HuH-7 (cell line): ENCODE results near the gene NPTN.
"Not testable (repeated sequence)": the region's sequence is repeated elsewhere in the genome, so short reads cannot be mapped to it uniquely, and the experiment has no call there.

Experiments used
- DNase-seq: peaks from one replicate; pipeline ENCODE4 v3.0.0; 2011; ENCODE audit warnings: low spot score

Gene NPTN

GRCh38 chr15:73633111-73633990, at the start of gene NPTN:
NPTN (minus strand) TSS chr15:73633389; CDS start chr15:73633215, 174 bp downstream.
- peak; percentile 91 for DNase-seq

DNA sequence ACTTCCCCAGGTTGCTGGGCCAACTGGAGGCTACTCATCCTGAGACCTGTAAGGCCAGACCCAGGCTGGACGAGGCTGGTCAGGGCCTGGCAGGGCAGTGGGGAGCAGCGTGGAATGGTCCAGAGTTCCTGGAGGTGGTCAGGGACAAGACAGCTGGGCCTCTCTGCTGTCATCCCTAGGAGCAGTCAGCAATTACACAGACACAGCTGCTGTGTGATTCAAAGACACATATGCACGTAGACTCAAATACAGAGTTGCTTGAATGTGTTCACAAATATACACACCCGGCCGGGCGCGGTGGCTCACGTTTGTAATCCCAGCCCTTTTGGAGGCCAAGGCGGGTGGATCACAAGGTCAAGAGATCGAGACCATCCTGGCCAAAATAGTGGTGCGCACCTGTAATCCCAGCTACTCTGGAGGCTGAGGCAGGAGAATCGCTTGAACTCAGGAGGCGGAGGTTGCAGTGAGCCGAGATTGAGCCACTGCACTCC, 49.5 kb upstream of the NPTN start:
- DNase-seq, result no peak

- no peak for DNase-seq
These were observed 48.8 kb upstream of the NPTN start for GRCh38 chr15:73681856-73682599.

- no peak for DNase-seq
These were observed 47.9 kb upstream of the NPTN start for GRCh38 chr15:73681063-73681462.

DNA sequence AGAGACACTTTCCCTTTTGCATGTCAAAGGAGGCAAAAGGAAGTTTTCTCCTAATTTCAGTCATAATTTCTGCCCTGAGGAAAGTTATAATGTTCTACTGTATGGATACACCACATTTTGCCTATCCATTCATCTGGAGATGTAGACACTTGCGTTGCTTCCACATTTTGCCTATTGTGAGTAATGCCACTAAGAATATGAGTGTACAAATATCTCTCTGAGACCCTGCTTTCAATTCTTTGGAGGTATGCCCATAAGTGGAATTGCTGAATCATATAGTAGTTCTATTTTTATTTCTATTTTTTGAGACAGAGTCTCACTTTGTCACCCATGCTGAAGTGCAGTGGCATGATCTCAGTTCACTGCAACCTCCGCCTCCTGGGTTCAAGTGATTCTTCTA, 47.4 kb upstream of the NPTN start:
- DNase-seq, result no peak

DNA sequence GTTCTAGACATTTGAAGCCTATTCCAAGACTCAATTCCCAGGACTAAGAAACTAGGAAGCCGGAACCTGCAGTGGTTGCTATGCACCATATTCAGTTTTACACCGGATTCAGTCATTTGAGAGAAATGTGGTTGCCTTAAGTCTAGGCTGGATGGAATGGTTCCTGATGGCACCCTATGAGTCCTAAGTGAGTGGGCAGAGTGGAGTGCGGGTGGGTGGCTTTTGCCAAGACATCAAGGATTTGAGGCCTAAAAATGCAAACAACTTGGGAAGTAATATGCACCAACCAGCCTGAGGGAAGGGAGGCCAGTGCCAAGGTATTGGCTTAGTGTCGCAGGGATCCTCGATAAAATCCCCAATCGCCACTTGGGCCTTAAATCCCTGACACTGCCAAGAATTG, 46.8 kb upstream of the NPTN start:
- DNase-seq, result no peak

DNA sequence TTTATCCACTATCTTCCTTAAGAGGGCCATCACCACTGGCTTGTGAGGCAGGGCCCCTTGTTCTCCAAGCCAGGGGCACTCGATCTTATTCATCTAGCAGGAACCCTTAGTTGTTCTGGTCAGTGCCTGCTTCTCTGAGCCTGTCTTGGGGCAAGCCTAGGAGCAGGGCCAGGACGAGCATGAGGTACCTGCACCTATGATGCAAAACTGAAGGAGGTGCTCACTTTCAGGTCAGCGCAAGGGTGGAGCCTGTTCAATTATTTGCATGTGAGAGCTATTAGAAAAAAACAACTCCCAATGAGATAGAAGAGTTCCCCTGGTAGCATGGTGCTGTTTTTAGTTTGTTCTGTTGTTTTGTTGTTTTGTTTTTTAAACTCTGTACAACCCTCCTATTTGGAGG, 46.0 kb upstream of the NPTN start:
- no peak for DNase-seq

DNA sequence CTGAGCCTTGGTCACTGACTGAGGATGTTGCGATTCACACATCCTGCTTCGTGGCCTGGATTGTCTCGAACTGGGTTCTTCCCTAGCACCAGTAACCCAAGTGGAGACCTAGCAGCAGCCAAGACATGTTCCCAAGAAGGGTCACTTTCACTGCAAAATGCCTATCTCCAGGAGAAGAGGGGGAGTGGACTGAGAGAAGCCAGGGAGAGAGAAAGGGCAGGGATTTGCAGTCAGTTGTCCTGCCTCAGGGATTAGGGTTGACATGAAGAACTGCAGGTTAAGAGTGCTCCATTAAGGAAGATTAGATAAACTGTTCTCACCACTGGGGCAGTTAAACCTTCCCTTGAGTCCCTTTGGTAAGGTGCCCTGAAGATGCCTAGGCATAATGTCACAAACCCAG, 45.3 kb upstream of the NPTN start:
- DNase-seq, result no peak

- DNase-seq, result no peak
These were observed 44.5 kb upstream of the NPTN start for GRCh38 chr15:73677733-73678132.

DNA sequence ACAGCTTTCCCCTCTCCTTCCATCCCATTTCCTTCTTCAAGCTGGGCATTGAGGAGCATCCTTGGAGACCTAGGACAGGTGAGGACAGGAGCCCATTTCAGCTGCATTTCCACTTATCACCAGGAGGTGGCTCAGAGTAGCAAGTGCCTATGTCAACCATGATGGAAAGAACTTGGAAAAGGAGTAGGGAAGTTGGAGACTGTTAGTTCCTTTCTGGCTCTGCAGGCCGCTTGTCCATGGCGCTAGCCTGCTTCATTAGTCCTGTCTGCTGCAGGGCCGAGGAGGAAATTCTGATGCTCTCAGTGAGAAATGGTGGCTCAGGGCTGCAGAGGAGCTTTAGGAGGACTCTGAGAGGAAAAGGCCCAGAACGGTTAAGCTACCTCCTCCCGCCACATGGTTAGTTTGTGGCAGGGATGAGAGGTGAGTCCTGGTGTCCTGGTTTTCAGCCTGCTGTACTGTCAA, 44.0 kb upstream of the NPTN start:
- DNase-seq, result peak; percentile 71

DNA sequence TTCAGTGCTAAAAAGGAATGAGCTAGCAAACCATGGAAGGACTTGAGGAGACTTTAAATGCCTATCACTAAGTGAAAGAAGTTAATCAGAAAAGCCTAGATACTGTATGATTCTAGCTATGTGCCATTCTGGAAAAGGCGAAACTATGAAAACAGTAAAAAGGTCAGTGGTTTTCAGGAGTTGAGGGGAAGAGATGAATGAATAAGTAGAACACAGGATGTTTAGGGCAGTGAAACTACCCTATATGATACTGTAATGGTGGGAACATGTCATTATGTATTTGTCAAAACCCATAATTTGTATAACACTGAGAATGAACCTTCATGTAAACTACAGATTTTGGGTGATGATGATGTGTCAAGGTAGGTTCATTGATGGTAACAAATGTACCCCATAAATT, 41.4 kb upstream of the NPTN start:
- DNase-seq, result no peak

GRCh38 chr15:73660455-73660854, 27.3 kb upstream of the NPTN start:
- DNase-seq, result no peak

DNA sequence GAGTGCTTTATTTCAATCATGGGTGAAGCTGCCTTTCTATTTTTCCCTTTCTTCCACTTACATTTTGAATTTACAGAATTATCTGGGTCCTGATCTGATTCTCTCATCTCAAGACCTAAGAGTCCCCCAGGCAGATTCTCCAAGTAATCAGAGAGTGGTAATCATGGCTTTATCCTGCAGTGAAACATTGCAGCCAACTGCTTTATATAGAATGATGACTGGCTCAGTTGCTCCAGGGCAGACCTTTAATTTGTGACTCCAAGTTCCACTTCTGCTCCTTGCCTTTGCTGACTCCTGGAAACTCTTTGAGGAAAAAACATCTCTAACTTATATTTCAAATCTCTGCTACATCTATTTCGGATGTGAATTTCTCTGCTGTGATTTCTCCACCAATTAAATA, 25.5 kb upstream of the NPTN start:
- no peak for DNase-seq

- DNase-seq, result no peak
These were observed 22.5 kb upstream of the NPTN start for GRCh38 chr15:73655724-73656123.

- DNase-seq, result no peak
These were observed 21.5 kb upstream of the NPTN start for GRCh38 chr15:73654659-73655058.

- no peak for DNase-seq
These were observed 17.4 kb upstream of the NPTN start for GRCh38 chr15:73650416-73651126.

DNA sequence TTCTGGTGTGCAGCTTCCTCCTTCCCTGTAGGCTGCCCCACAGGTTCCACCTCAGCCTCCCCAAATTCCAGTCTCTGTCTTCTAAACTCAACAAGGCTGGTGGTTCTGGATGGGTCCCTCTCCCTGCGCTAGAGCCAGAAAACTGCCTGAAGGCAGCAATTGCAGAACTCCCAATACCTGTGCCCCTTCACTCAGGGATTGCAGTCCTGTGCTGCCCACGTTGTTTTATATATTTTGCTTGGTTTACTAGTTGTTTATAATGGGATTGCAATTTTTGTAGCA, 14.8 kb upstream of the NPTN start:
- no peak for DNase-seq

- no peak for DNase-seq
These were observed 14.2 kb upstream of the NPTN start for GRCh38 chr15:73647259-73648013.

- DNase-seq, result not testable (repeated sequence)
These were observed 6.3 kb upstream of the NPTN start for GRCh38 chr15:73639464-73639863.

DNA sequence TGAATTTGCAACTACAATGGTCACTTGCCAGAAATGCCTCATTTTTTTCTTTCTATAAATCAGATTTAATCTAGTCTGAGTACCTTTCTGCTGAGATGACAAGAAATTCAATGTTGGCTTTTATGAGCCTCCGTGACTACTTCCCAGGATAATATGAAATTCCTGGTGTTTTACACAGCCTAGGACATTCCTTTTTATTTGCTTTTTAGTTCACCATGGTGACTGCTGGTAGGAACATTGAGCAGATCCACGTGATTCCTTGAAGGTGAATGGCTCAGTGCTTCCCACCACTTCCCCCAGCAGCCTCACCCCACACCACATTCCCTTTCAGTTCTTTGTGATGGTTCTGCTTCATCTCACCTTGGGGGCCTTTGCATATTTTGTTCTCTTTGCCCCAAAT, 4.3 kb upstream of the NPTN start:
- DNase-seq, result no peak

- DNase-seq, result no peak
These were observed 854 bp upstream of the NPTN start for GRCh38 chr15:73633991-73634495.

GRCh38 chr15:73632670-73633058, 525 bp downstream of the NPTN start:
- DNase-seq, result no peak
